Measurements from ENCODE around the gene SMIM13.
"Not testable (repeated sequence)": the region's sequence is repeated elsewhere in the genome, so short reads cannot be mapped to it uniquely, and the experiment has no call there.

Gene SMIM13

GRCh38 chr6:11108726-11109125 is 15.1 kb downstream of the SMIM13 start:
- no peak for TF ChIP-seq CTCF (IDR thresholded peaks at IDR 0.05; ENCODE audit: control insufficient read depth, extremely low read depth, insufficient read depth)
- DNase-seq (ENCODE audit: low read depth), result no peak
- H3K4me3 ChIP-seq (ENCODE audit: low read depth, low read length), result no peak overlapping the region

GRCh38 chr6:11110921-11111768 is 17.5 kb downstream of the SMIM13 start, which contains the start of gene ERVFRD-1:
ERVFRD-1 (minus strand) TSS chr6:11111725; CDS start chr6:11105310, 6,415 bp downstream.
- TF ChIP-seq CTCF (IDR thresholded peaks at IDR 0.05; ENCODE audit: control insufficient read depth, extremely low read depth, insufficient read depth), result no peak
- peak; percentile 61 for DNase-seq (ENCODE audit: low read depth)
- no peak within 1 kb of the TSS for H3K4me3 ChIP-seq (ENCODE audit: low read depth, low read length)

GRCh38 chr6:11111769-11112437 is 18.3 kb downstream of the SMIM13 start:
- no peak for DNase-seq (ENCODE audit: low read depth)
- no peak overlapping the region for H3K4me3 ChIP-seq (ENCODE audit: low read depth, low read length)
- no peak for TF ChIP-seq CTCF (IDR thresholded peaks at IDR 0.05; ENCODE audit: control insufficient read depth, extremely low read depth, insufficient read depth)

GRCh38 chr6:11113038-11113437 is 19.4 kb downstream of the SMIM13 start:
- no peak for DNase-seq (ENCODE audit: low read depth)
- H3K4me3 ChIP-seq (ENCODE audit: low read depth, low read length), result no peak overlapping the region
- no peak for TF ChIP-seq CTCF (IDR thresholded peaks at IDR 0.05; ENCODE audit: control insufficient read depth, extremely low read depth, insufficient read depth)

GRCh38 chr6:11115808-11116536 is 22.3 kb downstream of the SMIM13 start:
- not testable (repeated sequence) for DNase-seq (ENCODE audit: low read depth); H3K4me3 ChIP-seq (ENCODE audit: low read depth, low read length)

GRCh38 chr6:11120271-11121005 is 26.8 kb downstream of the SMIM13 start:
- peak; percentile 62 for DNase-seq (ENCODE audit: low read depth)
- peak overlapping the region; percentile 23 for H3K4me3 ChIP-seq (ENCODE audit: low read depth, low read length)
- TF ChIP-seq CTCF (IDR thresholded peaks at IDR 0.05; ENCODE audit: control insufficient read depth, extremely low read depth, insufficient read depth), result no peak
